Measurements from ENCODE around the gene ATP9B.

- TF ChIP-seq CTCF (IDR thresholded peaks at IDR 0.05; ENCODE audit: low read length), result no peak
- TF ChIP-seq EZH2 (optimal IDR thresholded peaks at IDR 0.05; ENCODE audit: low read depth, low read length), result no peak
- TF ChIP-seq EZH2phosphoT487 (IDR thresholded peaks at IDR 0.05; ENCODE audit: low read length), result no peak
These were observed 324.7 kb downstream of the ATP9B start for GRCh38 chr18:79393635-79394533.

All from MM.1S (cell line).